GM20000 (cell line): ENCODE results near the gene PRRT4.
A peak's percentile ranks its signal among the peaks of the same experiment; 100 is the strongest.

Experiments
- DNase-seq: peaks from one replicate; pipeline ENCODE4 v3.0.0; 2012; ENCODE audit warnings: low spot score
- CTCF ChIP-seq: IDR thresholded peaks from 2 replicates; pipeline ENCODE4 v1.5.1; 2012; ENCODE audit warnings: mild to moderate bottlenecking, control low read depth; ENCODE audit errors: extremely low read depth, missing control alignments

PRRT4 gene

GRCh38 chr7:128361411-128362379 lies at the start of gene PRRT4:
TSS of gene PRRT4 (minus strand) at chr7:128361690.
- TF ChIP-seq CTCF = no peak
- peak; percentile 74 for DNase-seq

GRCh38 chr7:128410451-128410753 lies 48.9 kb upstream of the PRRT4 start:
- TF ChIP-seq CTCF = no peak
- DNase-seq = no peak

- no peak for TF ChIP-seq CTCF
- DNase-seq = peak; percentile 98
Observed at GRCh38 chr7:128409596-128410450, 48.3 kb upstream of the PRRT4 start, which contains the start of gene IMPDH1. TSS of gene IMPDH1 (minus strand) at chr7:128409982. CDS start at chr7:128409901, 81 bp downstream.

GRCh38 chr7:128408709-128409595 lies 47.5 kb upstream of the PRRT4 start:
- no peak for DNase-seq
- TF ChIP-seq CTCF = no peak

- no peak for TF ChIP-seq CTCF
- DNase-seq = no peak
Observed at GRCh38 chr7:128407751-128408708, 46.5 kb upstream of the PRRT4 start.

GRCh38 chr7:128407233-128407589 lies 45.7 kb upstream of the PRRT4 start:
- no peak for TF ChIP-seq CTCF
- no peak for DNase-seq
